GM18868 (cell line): Measurements from ENCODE around the gene LSR.

ENCODE experiments used
- ATAC-seq: cut with Tn5 transposase; IDR thresholded peaks from one replicate; pipeline ENCODE4 v1.9.1; 2021; ENCODE audit warnings: mild to moderate bottlenecking, moderate library complexity; ENCODE audit not compliant: unreplicated experiment

Gene LSR

GRCh38 chr19:35314031-35314430 is 65.2 kb downstream of the LSR start:
- no peak for ATAC-seq

GRCh38 chr19:35314858-35315470 is 66.2 kb downstream of the LSR start:
- ATAC-seq, result no peak

GRCh38 chr19:35315883-35316282 is 67.1 kb downstream of the LSR start:
- no peak for ATAC-seq

GRCh38 chr19:35316560-35316959 is 67.8 kb downstream of the LSR start:
- no peak for ATAC-seq
